ENCODE measurements around the gene BRD4. TPM values are rescaled to one million over a fixed set of nuclear protein-coding genes. Genes with fewer than 3 reads are reported as not detected.

The BRD4 gene
- total RNA-seq, 1 experiment from 2014 or later: 189 TPM

GRCh38 chr19:15254547-15254946 is 77.8 kb downstream of the BRD4 start:
- H3K4me3 Mint-ChIP-seq (ENCODE audit: unreplicated experiment): no peak overlapping the region

GRCh38 chr19:15253513-15253912 is 78.8 kb downstream of the BRD4 start:
- CTCF ChIA-PET: interaction anchor here (0.7 to 1.9 kb wide), 5 partner anchors 38 to 125 kb away, joined by 3 to 5 read pairs (median 3); no protein-coding TSS in a partner anchor
- Mint-ChIP-seq H3K27ac (ENCODE audit: low read depth, unreplicated experiment) (no peak overlapping the region), H3K9me3 (ENCODE audit: unreplicated experiment) (no peaks in the 10 kb centered on the region), H3K4me3 (ENCODE audit: unreplicated experiment) (no peak overlapping the region), H3K4me1 (ENCODE audit: insufficient read depth, unreplicated experiment) (peaks cover 18% of the 10 kb centered on the region), H3K27me3 (ENCODE audit: insufficient read depth, unreplicated experiment) (no peaks in the 10 kb centered on the region), H3K36me3 (ENCODE audit: insufficient read depth, unreplicated experiment) (peaks cover 80% of the 10 kb centered on the region)
- no TSS peak for BruUV-seq (replicated peaks)
- intact Hi-C loops (cut with micrococcal nuclease): loop anchor here (5.0 kb wide), 1 partner anchor 76 kb away; no protein-coding TSS in a partner anchor
- no peak for DNase-seq (ENCODE audit: unreplicated experiment)
- POLR2A ChIA-PET: no interaction called here
- TF ChIP-seq CTCF (IDR thresholded peaks at IDR 0.05; ENCODE audit: unreplicated experiment): no peak

More at GRCh38 chr19:15254547-15254946, 77.8 kb downstream of the BRD4 start:
- ChIA-PET POLR2A (no interaction called here), CTCF (interaction anchor here (0.6 to 1.9 kb wide), 4 partner anchors 39 to 124 kb away, joined by 3 to 5 read pairs (median 3); no protein-coding TSS in a partner anchor)
- BruUV-seq (replicated peaks): no TSS peak
- TF ChIP-seq CTCF (IDR thresholded peaks at IDR 0.05; ENCODE audit: unreplicated experiment): no peak
- Mint-ChIP-seq H3K27ac (ENCODE audit: low read depth, unreplicated experiment) (no peak overlapping the region), H3K4me1 (ENCODE audit: insufficient read depth, unreplicated experiment) (peaks cover 10% of the 10 kb centered on the region), H3K27me3 (ENCODE audit: insufficient read depth, unreplicated experiment) (no peaks in the 10 kb centered on the region), H3K9me3 (ENCODE audit: unreplicated experiment) (no peaks in the 10 kb centered on the region), H3K36me3 (ENCODE audit: insufficient read depth, unreplicated experiment) (peaks cover 88% of the 10 kb centered on the region)
- intact Hi-C loops (cut with micrococcal nuclease): loop anchor here (5.0 kb wide), 1 partner anchor 77 kb away; no protein-coding TSS in a partner anchor
- no peak for DNase-seq (ENCODE audit: unreplicated experiment)

GRCh38 chr19:15253061-15253460 is 79.3 kb downstream of the BRD4 start:
- H3K4me1 Mint-ChIP-seq (ENCODE audit: insufficient read depth, unreplicated experiment): peaks cover 22% of the 10 kb centered on the region
- no peak overlapping the region for H3K27ac Mint-ChIP-seq (ENCODE audit: low read depth, unreplicated experiment)
- no peak for DNase-seq (ENCODE audit: unreplicated experiment)
- no TSS peak for BruUV-seq (replicated peaks)
- TF ChIP-seq CTCF (IDR thresholded peaks at IDR 0.05; ENCODE audit: unreplicated experiment): no peak
- CTCF ChIA-PET: interaction anchor here (0.9 to 1.9 kb wide), 4 partner anchors 45 to 125 kb away, joined by 3 to 5 read pairs (median 4); no protein-coding TSS in a partner anchor
- H3K27me3 Mint-ChIP-seq (ENCODE audit: insufficient read depth, unreplicated experiment): no peaks in the 10 kb centered on the region
- POLR2A ChIA-PET: no interaction called here
- intact Hi-C loops (cut with micrococcal nuclease): loop anchor here (5.0 kb wide), 1 partner anchor 76 kb away; no protein-coding TSS in a partner anchor
- peaks cover 78% of the 10 kb centered on the region for H3K36me3 Mint-ChIP-seq (ENCODE audit: insufficient read depth, unreplicated experiment)
- H3K4me3 Mint-ChIP-seq (ENCODE audit: unreplicated experiment): no peak overlapping the region
- H3K9me3 Mint-ChIP-seq (ENCODE audit: unreplicated experiment): no peaks in the 10 kb centered on the region

GRCh38 chr19:15252398-15253018 is 79.8 kb downstream of the BRD4 start:
- H3K36me3 Mint-ChIP-seq (ENCODE audit: insufficient read depth, unreplicated experiment): peaks cover 77% of the 10 kb centered on the region
- peak; percentile 27 for TF ChIP-seq CTCF (IDR thresholded peaks at IDR 0.05; ENCODE audit: unreplicated experiment)
- no TSS peak for BruUV-seq (replicated peaks)
- intact Hi-C loops (cut with micrococcal nuclease): loop anchor here (5.0 kb wide), 1 partner anchor 75 kb away; no protein-coding TSS in a partner anchor
- POLR2A ChIA-PET: interaction anchor here (0.6 to 1.1 kb wide), 2 partner anchors 19 to 127 kb away, joined by 3 to 4 read pairs; partner anchors contain the start of gene AKAP8
- DNase-seq (ENCODE audit: unreplicated experiment): peak; percentile 65
- CTCF ChIA-PET: interaction anchor here (0.5 to 4.5 kb wide), 4 partner anchors 8 to 91 kb away, joined by 3 to 25 read pairs (median 4); no protein-coding TSS in a partner anchor
- peaks cover 22% of the 10 kb centered on the region for H3K4me1 Mint-ChIP-seq (ENCODE audit: insufficient read depth, unreplicated experiment)
- no peak overlapping the region for H3K27ac Mint-ChIP-seq (ENCODE audit: low read depth, unreplicated experiment)
- no peaks in the 10 kb centered on the region for H3K27me3 Mint-ChIP-seq (ENCODE audit: insufficient read depth, unreplicated experiment)
- H3K9me3 Mint-ChIP-seq (ENCODE audit: unreplicated experiment): no peaks in the 10 kb centered on the region
- H3K4me3 Mint-ChIP-seq (ENCODE audit: unreplicated experiment): no peak overlapping the region
